Measurements from ENCODE around the gene SP6.

Gene SP6

GRCh38 chr17:47850692-47851573 lies at the start of gene SP6:
Gene SP6, minus strand, starts transcription at chr17:47851163. Its CDS starts 2,734 bp downstream, at chr17:47848429.
- peak; percentile 58 for DNase-seq (ENCODE audit: low read depth)

- DNase-seq (ENCODE audit: low read depth) = no peak
Measured at GRCh38 chr17:47899643-47900042, 48.7 kb upstream of the SP6 start.

DNA sequence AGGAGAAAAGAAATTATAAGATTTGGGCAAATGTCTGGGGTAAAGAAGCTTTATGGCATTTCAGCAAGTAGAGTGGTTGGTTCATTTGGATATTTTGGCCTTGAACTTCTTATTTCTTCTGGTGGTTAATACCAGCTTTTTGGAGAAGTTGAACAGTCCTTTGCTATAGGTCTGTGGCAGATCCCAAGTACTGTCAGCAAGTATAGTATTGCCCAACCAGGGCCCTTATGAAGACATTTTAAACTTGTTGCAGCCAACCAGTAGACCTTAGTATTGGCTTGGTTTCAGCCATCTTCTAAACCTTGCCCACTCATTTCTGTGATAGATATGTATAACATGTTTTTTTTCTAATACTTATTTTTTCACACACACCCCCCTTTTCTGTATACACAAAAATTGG lies 47.3 kb upstream of the SP6 start:
- DNase-seq (ENCODE audit: low read depth) = no peak

DNA sequence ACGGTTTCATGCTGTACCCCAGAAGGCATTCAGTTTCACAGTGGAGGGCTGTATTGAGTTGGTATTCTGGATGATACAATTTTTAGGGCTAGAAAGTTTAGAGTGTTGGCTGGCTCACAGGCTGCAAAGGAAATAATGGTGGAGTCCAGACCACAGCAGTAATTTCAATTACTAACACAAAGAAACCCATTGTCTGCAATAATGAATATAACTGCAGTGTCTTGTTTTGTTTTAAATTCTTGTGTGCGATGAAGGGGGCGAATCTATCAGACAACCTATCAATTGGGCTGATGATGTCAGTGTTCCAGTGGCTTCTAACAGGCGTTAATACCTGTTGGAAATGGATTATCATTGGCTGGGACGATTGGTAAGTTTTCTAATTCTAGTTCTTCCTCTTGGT lies 46.6 kb upstream of the SP6 start:
- no peak for DNase-seq (ENCODE audit: low read depth)

- DNase-seq (ENCODE audit: low read depth) = no peak
Measured at GRCh38 chr17:47896672-47897490, 45.9 kb upstream of the SP6 start.

DNA sequence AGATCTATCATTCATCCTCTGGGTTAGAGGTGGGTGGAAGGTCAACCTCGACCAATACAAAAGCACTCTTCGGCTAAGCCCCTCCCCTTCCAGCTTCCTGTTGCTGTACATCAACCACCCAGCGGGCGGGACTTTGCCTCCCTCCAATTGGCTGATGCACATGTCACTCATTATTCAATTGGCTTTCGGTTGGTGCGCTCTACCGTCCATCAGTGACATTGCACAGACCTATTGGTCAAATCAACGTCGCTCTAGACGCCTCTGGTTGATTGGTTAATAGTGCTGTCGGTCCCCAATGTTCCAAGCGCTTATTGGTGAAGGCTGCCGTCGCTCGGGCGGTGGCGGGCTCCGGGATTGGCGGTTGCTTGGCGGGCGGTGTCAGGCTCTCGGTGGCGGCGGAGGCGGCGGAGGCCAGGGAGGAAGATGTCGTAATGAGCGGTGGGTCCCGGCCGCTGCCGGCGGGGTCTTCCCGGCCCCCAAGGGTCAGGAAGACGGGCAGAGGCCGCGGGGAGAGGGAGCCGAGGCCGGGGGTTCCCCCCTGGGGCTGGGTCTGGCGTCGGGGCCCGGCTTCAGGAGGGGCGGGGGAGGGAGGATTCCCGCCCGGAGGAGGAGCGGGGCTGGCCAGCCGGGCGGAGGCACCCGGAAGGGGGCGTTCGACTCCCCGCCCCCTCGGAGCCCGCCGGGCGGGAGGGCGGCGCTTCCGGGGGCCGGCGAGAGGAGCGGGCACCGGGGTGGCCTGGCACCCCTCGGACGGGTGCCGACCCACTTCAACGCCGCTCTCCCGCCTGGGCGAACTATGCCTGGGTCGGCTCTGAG lies 45.1 kb upstream of the SP6 start, which contains the start of gene SP2:
Gene SP2 (plus strand): TSS at position 381 of the 816 bp plus-strand sequence. CDS start 51 bp downstream, at position 432.
- DNase-seq (ENCODE audit: low read depth) = peak; percentile 99

DNA sequence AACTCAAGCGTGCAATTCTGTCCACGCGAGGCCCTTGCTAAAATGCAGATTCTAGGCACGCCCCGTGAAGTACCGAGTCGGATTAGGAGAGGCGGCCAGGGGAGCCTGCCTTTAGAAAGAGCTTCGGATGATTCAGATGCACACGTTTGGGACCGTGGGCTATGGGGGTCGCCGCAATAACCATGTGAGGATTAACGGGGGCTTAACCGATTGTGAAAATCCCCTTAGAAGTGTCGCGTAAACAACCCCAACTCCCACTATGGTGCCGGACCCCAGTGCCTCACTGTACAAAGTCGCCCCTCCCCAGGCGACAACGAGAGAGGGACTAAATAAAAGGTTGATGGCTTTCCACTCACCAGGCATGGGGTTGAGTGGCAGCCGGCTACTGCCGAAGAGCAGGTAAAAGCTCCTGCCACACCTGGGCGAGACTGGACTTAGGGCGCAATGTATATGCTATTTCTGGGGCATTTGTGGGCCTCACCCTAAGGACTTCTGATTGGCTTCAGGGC lies 44.4 kb upstream of the SP6 start:
- DNase-seq (ENCODE audit: low read depth) = no peak

DNA sequence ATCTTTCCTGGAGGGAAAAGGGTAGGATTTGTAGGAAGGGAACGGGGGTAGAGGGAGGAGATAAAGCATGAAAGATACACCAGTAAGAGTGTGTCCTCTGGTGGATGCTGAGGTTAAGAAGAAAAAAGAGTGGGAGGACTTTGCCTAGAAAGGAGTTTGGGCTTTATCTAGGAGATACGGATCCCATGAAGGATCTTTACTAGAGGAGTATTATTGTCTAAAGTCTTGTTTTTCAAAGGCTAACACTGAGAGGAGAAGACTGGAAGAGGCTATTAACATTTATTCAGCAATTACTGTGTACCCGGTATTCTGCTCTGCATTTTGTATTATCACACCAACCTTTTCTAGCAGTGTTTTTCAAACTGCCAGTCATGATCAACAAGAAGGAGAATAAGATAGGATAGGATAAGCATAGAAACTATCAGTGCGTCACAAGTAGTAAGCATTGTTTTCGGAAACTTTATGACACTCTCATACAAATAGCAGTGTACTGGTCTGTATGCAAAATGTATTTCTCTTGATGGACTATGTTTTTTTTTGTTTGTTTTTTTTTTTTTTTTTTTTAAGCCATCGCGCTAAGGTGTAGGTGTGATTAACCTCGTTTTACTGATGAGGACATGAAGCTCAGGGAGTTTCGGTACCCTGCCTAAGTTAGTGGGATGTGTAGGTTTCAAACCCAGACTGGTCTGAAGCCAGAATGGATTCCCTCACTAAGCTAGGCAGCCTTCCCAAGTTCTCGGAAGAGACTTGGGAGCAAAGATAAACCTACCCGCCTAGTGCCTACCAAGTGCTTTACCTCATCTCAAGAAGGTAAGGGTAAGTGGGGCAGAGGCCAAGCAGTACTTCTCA lies 43.8 kb upstream of the SP6 start:
- DNase-seq (ENCODE audit: low read depth) = no peak

GRCh38 chr17:47891545-47892088 lies 40.7 kb upstream of the SP6 start:
- DNase-seq (ENCODE audit: low read depth) = no peak

- DNase-seq (ENCODE audit: low read depth) = peak; percentile 84
Measured at GRCh38 chr17:47889734-47890529, 39.0 kb upstream of the SP6 start.

DNA sequence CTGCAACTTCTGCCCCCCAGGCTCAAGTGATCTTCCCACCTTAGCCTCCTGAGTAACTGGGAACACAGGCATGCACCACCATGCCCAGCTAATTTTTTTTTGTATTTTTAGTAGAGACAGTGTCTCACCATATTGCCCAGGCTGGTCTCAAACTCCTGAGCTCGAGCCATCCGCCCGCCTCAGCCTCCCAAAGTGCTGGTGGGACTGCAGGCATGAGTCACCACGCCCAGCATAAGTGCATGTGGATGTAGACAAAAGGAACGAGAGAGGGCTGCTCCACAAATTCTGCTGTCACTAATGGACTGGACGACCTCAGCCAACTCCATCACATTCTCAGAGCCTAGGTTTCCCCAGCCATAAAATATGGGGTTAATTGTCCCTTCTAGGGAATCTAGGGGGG lies 37.3 kb upstream of the SP6 start:
- no peak for DNase-seq (ENCODE audit: low read depth)

GRCh38 chr17:47884905-47885730 lies 34.2 kb upstream of the SP6 start:
- no peak for DNase-seq (ENCODE audit: low read depth)

GRCh38 chr17:47884427-47884740 lies 33.4 kb upstream of the SP6 start:
- DNase-seq (ENCODE audit: low read depth) = no peak

GRCh38 chr17:47883589-47884426 lies 32.8 kb upstream of the SP6 start:
- no peak for DNase-seq (ENCODE audit: low read depth)

DNA sequence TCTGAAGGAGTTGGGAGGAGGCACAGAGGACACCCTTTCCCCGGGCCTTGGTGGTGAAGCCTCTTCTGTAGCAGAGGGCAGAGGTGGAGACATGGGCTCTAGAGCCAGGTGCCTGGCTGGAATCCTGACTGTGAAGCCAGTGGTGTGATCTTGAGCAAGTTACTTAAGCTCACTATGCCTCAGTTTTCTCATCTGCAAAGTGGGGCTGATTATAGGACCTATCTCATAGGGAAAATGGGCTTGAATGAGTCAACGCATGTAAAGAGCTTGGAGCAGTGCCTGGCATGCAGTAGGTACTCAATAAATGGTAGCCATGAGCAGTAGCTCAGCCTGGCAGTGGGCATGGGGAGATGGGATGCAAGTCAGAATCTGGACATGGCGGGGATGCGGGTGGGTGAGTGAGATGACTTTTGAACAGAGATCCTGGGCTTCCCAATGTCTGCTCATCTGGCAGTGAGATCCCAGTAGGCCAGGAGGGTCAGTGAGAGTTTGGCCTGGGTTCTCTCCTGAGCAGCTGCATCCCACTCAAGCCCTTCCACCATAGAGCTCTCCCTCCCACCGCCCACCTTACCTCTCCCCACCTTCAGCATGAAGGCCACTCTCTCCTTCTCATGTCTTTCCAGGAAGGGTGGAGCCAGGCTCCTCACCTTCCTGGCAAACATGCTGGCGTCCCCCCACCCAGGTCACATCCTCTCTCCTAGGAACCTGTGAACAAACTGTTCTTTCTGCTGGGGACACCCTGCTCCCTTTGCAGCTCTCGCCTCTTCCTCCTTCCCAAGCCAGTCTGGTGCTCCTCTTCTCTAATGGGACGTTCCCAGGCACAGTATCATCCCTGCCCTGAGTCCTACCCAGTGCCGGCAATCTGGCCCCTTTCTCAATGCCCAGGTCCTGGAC lies 32.0 kb upstream of the SP6 start:
- DNase-seq (ENCODE audit: low read depth) = no peak

- DNase-seq (ENCODE audit: low read depth) = no peak
Measured at GRCh38 chr17:47882247-47882646, 31.3 kb upstream of the SP6 start.
